Adrenal gland (tissue), 5 donors: ENCODE data around the gene RNF4.

Source experiments
- CTCF ChIP-seq, 6 experiments: fragments of 450-650 bp in 4 of 6; fragments of 200-600 bp in 2 of 6; sonication (generic) in 1 of 6; IDR thresholded peaks; 1 replicate in 5 of 6; 2 replicates in 1 of 6; pipeline versions ENCODE4 v1.5.1 to v1.8.0; 2016 to 2021; ENCODE audit warnings: antibody characterized with exemption in 6 of 6, mild to moderate bottlenecking in 2 of 6, moderate library complexity in 1 of 6
- POLR2A ChIP-seq, 2 donors: fragments of 450-650 bp; IDR thresholded peaks; one replicate each; pipeline ENCODE4 v1.6.1; 2017; ENCODE audit warnings: antibody characterized with exemption in 2 of 2, mild to moderate bottlenecking in 2 of 2, moderate library complexity in 1 of 2
- donor health status: DM: no; HTN: no; CAD: no.

- no peak for TF ChIP-seq POLR2A (IDR thresholded peaks at IDR 0.05)
- TF ChIP-seq CTCF (IDR thresholded peaks at IDR 0.05), result no peak
Observed at GRCh38 chr4:2424581-2424980, 44.3 kb upstream of the RNF4 start.
